Erythroblast (primary cell): ENCODE measurements around the gene NUDT21.

Experiments
- DNase-seq, 2 experiments: peaks; one replicate each; lab custom pipeline; 2025; lab: John Stamatoyannopoulos, UW
- GATA1 ChIP-seq: IDR thresholded peaks from 2 replicates; pipeline ENCODE4 v1.6.1; 2011; ENCODE audit warnings: low read depth, mild to moderate bottlenecking, control low read depth, low read length, moderate library complexity
- POLR2A ChIP-seq: IDR thresholded peaks from 2 replicates; pipeline ENCODE4 v1.6.1; 2011; ENCODE audit warnings: mild to moderate bottlenecking, low read length

NUDT21 gene

GRCh38 chr16:56477096-56477878 lies 26.2 kb upstream of the NUDT21 start:
- peak in 1 of 2 experiments; percentile 44 for DNase-seq
- no peak for TF ChIP-seq POLR2A
- no peak for TF ChIP-seq GATA1

- no peak for DNase-seq
- TF ChIP-seq GATA1, result no peak
- no peak for TF ChIP-seq POLR2A
Observed at GRCh38 chr16:56475201-56475600, 24.1 kb upstream of the NUDT21 start.

- no peak for DNase-seq
- TF ChIP-seq POLR2A (no peak), GATA1 (no peak)
Observed at GRCh38 chr16:56470666-56471065, 19.5 kb upstream of the NUDT21 start.

GRCh38 chr16:56470232-56470631 lies 19.1 kb upstream of the NUDT21 start:
- no peak for DNase-seq
- TF ChIP-seq GATA1 (no peak), POLR2A (no peak)

GRCh38 chr16:56469748-56470147 lies 18.6 kb upstream of the NUDT21 start:
- DNase-seq, result no peak
- TF ChIP-seq POLR2A (no peak), GATA1 (no peak)

GRCh38 chr16:56468800-56469199 lies 17.7 kb upstream of the NUDT21 start:
- TF ChIP-seq POLR2A, result no peak
- no peak for TF ChIP-seq GATA1
- no peak for DNase-seq

- no peak for TF ChIP-seq GATA1
- TF ChIP-seq POLR2A, result no peak
- no peak for DNase-seq
Observed at GRCh38 chr16:56466344-56466743, 15.2 kb upstream of the NUDT21 start.

GRCh38 chr16:56463153-56463552 lies 12.0 kb upstream of the NUDT21 start:
- TF ChIP-seq GATA1 (no peak), POLR2A (no peak)

GRCh38 chr16:56462064-56462796 lies 11.1 kb upstream of the NUDT21 start:
- no peak for TF ChIP-seq POLR2A
- no peak for TF ChIP-seq GATA1
- peak; percentile 63 to 89 for DNase-seq

More at GRCh38 chr16:56463153-56463552, 12.0 kb upstream of the NUDT21 start:
- DNase-seq, result no peak

- DNase-seq, result no peak
- TF ChIP-seq POLR2A, result no peak
- TF ChIP-seq GATA1, result no peak
Observed at GRCh38 chr16:56460101-56460500, 9.0 kb upstream of the NUDT21 start.

GRCh38 chr16:56457927-56458470 lies 6.9 kb upstream of the NUDT21 start:
- TF ChIP-seq GATA1, result no peak
- TF ChIP-seq POLR2A, result no peak
- no peak for DNase-seq

- DNase-seq, result peak; percentile 72 to 85
Observed at GRCh38 chr16:56451753-56452689, 889 bp upstream of the NUDT21 start.

More at GRCh38 chr16:56451753-56452689, 889 bp upstream of the NUDT21 start:
- TF ChIP-seq POLR2A, result no peak
- TF ChIP-seq GATA1, result no peak
